ACHN (cell line): ENCODE measurements around the gene PDE7B.

Experiments
- DNase-seq: peaks from one replicate; pipeline ENCODE4 v3.0.0-alpha.2; 2015
- in situ Hi-C: cut with HindIII; loops from 2 replicates; pipeline ENCODE4 v1.10.0; 2017; ENCODE audit warnings: low sequenced_read_pairs, low pct_ligation_motif_present, low pct_unique_long_range_greater_than_20kb

Gene PDE7B

GRCh38 chr6:135953818-135954217 is 102.3 kb downstream of the PDE7B start:
- in situ Hi-C loops, result no loop called here
- DNase-seq, result no peak

- in situ Hi-C loops, result no loop called here
- no peak for DNase-seq
These were observed 103.6 kb downstream of the PDE7B start for GRCh38 chr6:135955099-135955498.

- DNase-seq, result no peak
- in situ Hi-C loops, result no loop called here
These were observed 111.2 kb downstream of the PDE7B start for GRCh38 chr6:135962731-135963130.

- no peak for DNase-seq
- in situ Hi-C loops, result no loop called here
These were observed 119.2 kb downstream of the PDE7B start for GRCh38 chr6:135970750-135971149.

GRCh38 chr6:135971351-135971750 is 119.8 kb downstream of the PDE7B start:
- DNase-seq, result no peak
- in situ Hi-C loops, result no loop called here

GRCh38 chr6:135972150-135972549 is 120.6 kb downstream of the PDE7B start:
- no peak for DNase-seq
- in situ Hi-C loops, result no loop called here

GRCh38 chr6:135972586-135972985 is 121.1 kb downstream of the PDE7B start:
- no peak for DNase-seq
- in situ Hi-C loops, result no loop called here

- no peak for DNase-seq
- in situ Hi-C loops, result no loop called here
These were observed 122.9 kb downstream of the PDE7B start for GRCh38 chr6:135974426-135974825.

GRCh38 chr6:135976585-135976984 is 125.1 kb downstream of the PDE7B start:
- DNase-seq, result no peak
- in situ Hi-C loops, result no loop called here

- in situ Hi-C loops, result no loop called here
- no peak for DNase-seq
These were observed 131.6 kb downstream of the PDE7B start for GRCh38 chr6:135983093-135983492.

GRCh38 chr6:135983718-135984343 is 132.3 kb downstream of the PDE7B start:
- in situ Hi-C loops, result no loop called here

GRCh38 chr6:135985471-135985870 is 134.0 kb downstream of the PDE7B start:
- in situ Hi-C loops, result no loop called here
- no peak for DNase-seq

More at GRCh38 chr6:135983718-135984343, 132.3 kb downstream of the PDE7B start:
- DNase-seq, result no peak

GRCh38 chr6:135987226-135987625 is 135.7 kb downstream of the PDE7B start:
- DNase-seq, result no peak
- in situ Hi-C loops, result no loop called here

GRCh38 chr6:135990439-135990838 is 138.9 kb downstream of the PDE7B start:
- in situ Hi-C loops, result no loop called here
- no peak for DNase-seq

- in situ Hi-C loops, result no loop called here
- DNase-seq, result no peak
These were observed 139.5 kb downstream of the PDE7B start for GRCh38 chr6:135990855-135991464.

GRCh38 chr6:135992739-135993138 is 141.2 kb downstream of the PDE7B start:
- DNase-seq, result no peak
- in situ Hi-C loops, result no loop called here

GRCh38 chr6:135993361-135993760 is 141.9 kb downstream of the PDE7B start:
- in situ Hi-C loops, result no loop called here
- DNase-seq, result no peak

- no peak for DNase-seq
- in situ Hi-C loops, result no loop called here
These were observed 143.5 kb downstream of the PDE7B start for GRCh38 chr6:135994857-135995544.

GRCh38 chr6:135995545-135995898 is 144.0 kb downstream of the PDE7B start:
- in situ Hi-C loops, result no loop called here
- peak; percentile 27 for DNase-seq

GRCh38 chr6:135996668-135997067 is 145.2 kb downstream of the PDE7B start:
- in situ Hi-C loops, result no loop called here

More at GRCh38 chr6:135996668-135997067, 145.2 kb downstream of the PDE7B start:
- no peak for DNase-seq
